GM23248 (cell line): Measurements from ENCODE around the gene DOCK10. TPM values are rescaled to one million over a fixed set of nuclear protein-coding genes. Genes with fewer than 3 reads are reported as not detected.

Source experiments
- DNase-seq: peaks from one replicate; pipeline ENCODE4 v3.0.0-alpha.2; 2015
- H2AFZ ChIP-seq: fragments of 200-600 bp; sonication (generic); 2 replicates; pipeline ENCODE4 v1.6.1; 2016; ENCODE audit warnings: antibody characterized with exemption
- H3F3A ChIP-seq: fragments of 200-600 bp; sonication (generic); 2 replicates; pipeline ENCODE4 v1.6.1; 2016; ENCODE audit warnings: mild to moderate bottlenecking, antibody characterized with exemption, mixed run types; ENCODE audit not compliant: insufficient read depth
- H3K27ac ChIP-seq: fragments of 200-600 bp; sonication (generic); 2 replicates; pipeline ENCODE4 v1.5.1; 2016; ENCODE audit warnings: mild to moderate bottlenecking
- H3K27me3 ChIP-seq: fragments of 200-600 bp; sonication (generic); replicated peaks from 2 replicates; pipeline ENCODE4 v1.6.1; 2016; ENCODE audit warnings: mild to moderate bottlenecking; ENCODE audit not compliant: insufficient read depth
- H3K36me3 ChIP-seq: fragments of 200-600 bp; sonication (generic); 2 replicates; pipeline ENCODE4 v1.6.1; 2016; ENCODE audit warnings: low read depth, mild to moderate bottlenecking
- H3K4me1 ChIP-seq: fragments of 200-600 bp; sonication (generic); 2 replicates; pipeline ENCODE4 v1.6.1; 2016; ENCODE audit warnings: mild to moderate bottlenecking; ENCODE audit not compliant: insufficient read depth
- H3K4me2 ChIP-seq: fragments of 200-600 bp; sonication (generic); one replicate; pipeline ENCODE4 v1.6.1; 2016; ENCODE audit warnings: mild to moderate bottlenecking; ENCODE audit not compliant: unreplicated experiment
- H3K4me3 ChIP-seq: fragments of 200-600 bp; sonication (generic); 2 replicates; pipeline ENCODE4 v1.5.1; 2016; ENCODE audit warnings: mild to moderate bottlenecking
- H3K79me2 ChIP-seq: fragments of 200-600 bp; sonication (generic); 2 replicates; pipeline ENCODE4 v1.6.1; 2016; ENCODE audit warnings: mild to moderate bottlenecking; ENCODE audit not compliant: insufficient read depth
- H3K9ac ChIP-seq: fragments of 200-600 bp; sonication (generic); 2 replicates; pipeline ENCODE4 v1.6.1; 2016; ENCODE audit warnings: mild to moderate bottlenecking
- H3K9me2 ChIP-seq: fragments of 200-600 bp; sonication (generic); 2 replicates; pipeline ENCODE4 v1.6.1; 2016; ENCODE audit warnings: mixed run types, mild to moderate bottlenecking, moderate library complexity; ENCODE audit not compliant: insufficient read depth
- H3K9me3 ChIP-seq: fragments of 200-600 bp; sonication (generic); one replicate; pipeline ENCODE4 v1.6.1; 2017; ENCODE audit warnings: low read depth
- H4K20me1 ChIP-seq: fragments of 200-600 bp; sonication (generic); 2 replicates; pipeline ENCODE4 v1.6.0; 2016; ENCODE audit not compliant: insufficient read depth
- EZH2 ChIP-seq: fragments of 200-600 bp; sonication (generic); IDR thresholded peaks from 2 replicates; pipeline ENCODE4 v1.6.1; 2018; ENCODE audit warnings: antibody characterized with exemption, mild to moderate bottlenecking; ENCODE audit not compliant: insufficient read depth, poor library complexity, severe bottlenecking
- EZH2phosphoT487 ChIP-seq: fragments of 200-600 bp; sonication (generic); IDR thresholded peaks from 2 replicates; pipeline ENCODE4 v1.6.1; 2018; ENCODE audit warnings: antibody characterized with exemption, moderate library complexity, mild to moderate bottlenecking, low read depth; ENCODE audit not compliant: insufficient read depth
- WGBS, 2 experiments: methylation state at CpG; one replicate each; pipeline ENCODE4 v1.1.6; 2015 to 2017; ENCODE audit warnings: low lambda C conversion rate in 2 of 2, low coverage in 1 of 2; ENCODE audit errors: missing lambda C conversion rate in 2 of 2; 5-methylcytosine and 5-hydroxymethylcytosine counted together
- in situ Hi-C: fragments of 300-500 bp; cut with MboI; formaldehyde crosslinking; loops from 2 replicates; pipeline ENCODE4 v1.15.0; 2020
- polyA plus RNA-seq: library from polyadenylated mRNA; unstranded; fragments of >200 nt; fragmentation: Nextera tagmentation; extraction: Ambion mirVana; gene quantifications from 2 replicates; pipeline ENCODE4 v1.2.1, GENCODE V29; 2016
- total RNA-seq: library from RNA; depleted of rRNA; stranded (reverse); fragments of >200 nt; shearing (Covaris generic); gene quantifications from 2 replicates; pipeline ENCODE4 v1.2.3, GENCODE V29; 2014

DOCK10 gene
- total and polyA plus RNA-seq, 2 experiments from 2014 or later, result 8.5 to 19.2 TPM

GRCh38 chr2:225025917-225026571, 16.2 kb downstream of the DOCK10 start:
- WGBS, 2 experiments, result 62 to 64% methylated on average over 2 of the region's 2 CpGs
- in situ Hi-C loops, result no loop called here
- no peak overlapping the region for H2AFZ ChIP-seq

DNA sequence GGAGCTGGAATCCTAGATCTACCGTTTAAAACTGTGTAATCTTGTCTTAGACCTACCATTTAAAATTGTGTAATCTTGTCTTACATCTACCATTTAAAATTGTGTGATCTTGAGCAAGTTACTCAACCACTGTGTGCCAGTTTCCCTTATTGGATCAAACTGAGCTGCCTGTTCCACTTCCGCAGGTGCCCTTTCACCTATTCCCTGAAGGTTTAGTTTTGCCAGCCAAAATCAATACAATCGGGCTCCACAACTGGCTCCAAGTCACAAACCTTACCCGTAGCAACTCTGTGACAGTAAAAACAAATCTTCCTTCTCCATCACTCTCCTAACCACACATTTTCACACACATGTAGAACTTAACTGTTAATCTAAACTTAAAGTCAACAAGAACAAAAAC, 20.1 kb downstream of the DOCK10 start:
- H3K9me2 ChIP-seq, result no peaks in the 10 kb centered on the region
- H3K27me3 ChIP-seq, result no peaks in the 10 kb centered on the region
- WGBS, 2 experiments, result 64 to 72% methylated on average over 4 of the region's 4 CpGs
- H3K4me2 ChIP-seq, result no peak overlapping the region
- in situ Hi-C loops, result no loop called here
- H3K36me3 ChIP-seq, result no peaks in the 10 kb centered on the region
- TF ChIP-seq EZH2, result no peak
- TF ChIP-seq EZH2phosphoT487, result no peak
- no peaks in the 10 kb centered on the region for H4K20me1 ChIP-seq
- H3K27ac ChIP-seq, result no peak overlapping the region
- peaks cover 37% of the 10 kb centered on the region for H3K4me1 ChIP-seq
- peaks cover 34% of the 10 kb centered on the region for H3F3A ChIP-seq
- H3K4me3 ChIP-seq, result no peak overlapping the region
- H3K9ac ChIP-seq, result no peak overlapping the region
- H3K9me3 ChIP-seq, result no peaks in the 10 kb centered on the region
- no peak for DNase-seq
- H3K79me2 ChIP-seq, result peaks cover 92% of the 10 kb centered on the region
- H2AFZ ChIP-seq, result no peak overlapping the region

More at GRCh38 chr2:225025917-225026571, 16.2 kb downstream of the DOCK10 start:
- Histone ChIP-seq H3K4me2 (peak overlapping the region; percentile 22), H3K27me3 (no peaks in the 10 kb centered on the region), H4K20me1 (no peaks in the 10 kb centered on the region), H3K36me3 (no peaks in the 10 kb centered on the region), H3K79me2 (peaks cover 94% of the 10 kb centered on the region), H3K27ac (peak overlapping the region; percentile 49), H3K4me3 (no peak overlapping the region), H3K9me3 (no peaks in the 10 kb centered on the region), H3F3A (peaks cover 18% of the 10 kb centered on the region), H3K9ac (0 out of 2 replicates have a peak overlapping the region, but pooled peaks have one; percentile 2), H3K9me2 (no peaks in the 10 kb centered on the region), H3K4me1 (peaks cover 21% of the 10 kb centered on the region)
- peak; percentile 77 for DNase-seq
- no peak for TF ChIP-seq EZH2
- TF ChIP-seq EZH2phosphoT487, result no peak

GRCh38 chr2:225020168-225020849, 22.0 kb downstream of the DOCK10 start:
- DNase-seq, result peak; percentile 56
- Histone ChIP-seq H3K4me3 (no peak overlapping the region), H3K36me3 (no peaks in the 10 kb centered on the region), H3K4me2 (no peak overlapping the region), H3K4me1 (peaks cover 23% of the 10 kb centered on the region), H3K9me3 (no peaks in the 10 kb centered on the region), H3K27ac (no peak overlapping the region), H3K9ac (no peak overlapping the region), H4K20me1 (no peaks in the 10 kb centered on the region), H3F3A (peaks cover 18% of the 10 kb centered on the region), H3K27me3 (no peaks in the 10 kb centered on the region), H3K9me2 (no peaks in the 10 kb centered on the region), H2AFZ (no peak overlapping the region), H3K79me2 (peaks cover 98% of the 10 kb centered on the region)
- TF ChIP-seq EZH2, result no peak
- no peak for TF ChIP-seq EZH2phosphoT487
- 75 to 83% methylated on average over 3 of the region's 3 CpGs for WGBS, 2 experiments
- in situ Hi-C loops, result no loop called here

GRCh38 chr2:225019105-225019504, 23.2 kb downstream of the DOCK10 start:
- no peak for DNase-seq
- no peaks in the 10 kb centered on the region for H3K9me3 ChIP-seq
- H3K9me2 ChIP-seq, result no peaks in the 10 kb centered on the region
- H3K27ac ChIP-seq, result no peak overlapping the region
- H3K27me3 ChIP-seq, result no peaks in the 10 kb centered on the region
- no peaks in the 10 kb centered on the region for H4K20me1 ChIP-seq
- peaks cover 18% of the 10 kb centered on the region for H3K4me1 ChIP-seq
- TF ChIP-seq EZH2phosphoT487, result no peak
- TF ChIP-seq EZH2, result no peak
- H3K79me2 ChIP-seq, result peaks cover 98% of the 10 kb centered on the region
- no peak overlapping the region for H3K4me3 ChIP-seq
- no peak overlapping the region for H3K9ac ChIP-seq
- no peak overlapping the region for H3K4me2 ChIP-seq
- WGBS, 2 experiments, result 98 to 99% methylated on average over 4 of the region's 4 CpGs
- in situ Hi-C loops, result no loop called here
- H2AFZ ChIP-seq, result no peak overlapping the region
- no peaks in the 10 kb centered on the region for H3K36me3 ChIP-seq
- H3F3A ChIP-seq, result peaks cover 21% of the 10 kb centered on the region
